D721Med (cell line): Measurements from ENCODE around the gene ATAD3B.
A peak's percentile ranks its signal among the peaks of the same experiment; 100 is the strongest.

Source experiments
- DNase-seq: peaks from one replicate; pipeline ENCODE4 v3.0.0; 2011; ENCODE audit warnings: low spot score; ENCODE audit not compliant: insufficient read length
- FAIRE-seq: peaks from 2 replicates; lab custom pipeline; 2011; peaks lifted over from hg19 to GRCh38; lab: Jason Lieb, UNC
- CTCF ChIP-seq: IDR thresholded peaks from 2 replicates; pipeline ENCODE4 v1.5.1; 2012; ENCODE audit warnings: mild to moderate bottlenecking, control low read depth; ENCODE audit not compliant: insufficient read depth; ENCODE audit errors: missing control alignments

ATAD3B gene

GRCh38 chr1:1536938-1537546, 65.5 kb downstream of the ATAD3B start:
- no peak for TF ChIP-seq CTCF
- DNase-seq (no peak), FAIRE-seq (no peak)

- DNase-seq (no peak), FAIRE-seq (no peak)
- TF ChIP-seq CTCF = no peak
Measured at GRCh38 chr1:1537626-1538250, 66.2 kb downstream of the ATAD3B start.

GRCh38 chr1:1538334-1538733, 66.8 kb downstream of the ATAD3B start:
- DNase-seq (no peak), FAIRE-seq (no peak)
- no peak for TF ChIP-seq CTCF

- no peak for FAIRE-seq
- DNase-seq = no peak
- TF ChIP-seq CTCF = no peak
Measured at GRCh38 chr1:1538989-1539309, 67.4 kb downstream of the ATAD3B start.

GRCh38 chr1:1539310-1540089, 67.9 kb downstream of the ATAD3B start:
- FAIRE-seq (no peak), DNase-seq (no peak)
- no peak for TF ChIP-seq CTCF

- DNase-seq (peak; percentile 37), FAIRE-seq (no peak)
- TF ChIP-seq CTCF = no peak
Measured at GRCh38 chr1:1540090-1540817, 68.7 kb downstream of the ATAD3B start, which contains the start of gene TMEM240. TSS of gene TMEM240 (minus strand) at chr1:1540624. CDS start at chr1:1540346, 278 bp downstream.
